Progenitor cell of endocrine pancreas (in vitro differentiated cells): Measurements from ENCODE around the gene PRODH. TPM values are rescaled to one million over a fixed set of nuclear protein-coding genes. Genes with fewer than 3 reads are reported as not detected.
"Not testable (repeated sequence)": the region's sequence is repeated elsewhere in the genome, so short reads cannot be mapped to it uniquely, and the experiment has no call there.

Source experiments
- DNase-seq: peaks from one replicate; pipeline ENCODE4 v3.0.0; 2021; ENCODE audit warnings: low spot score; ENCODE audit not compliant: unreplicated experiment
- H3K27ac Mint-ChIP-seq: 2 replicates; pipeline ENCODE4 v1.8.0; 2021; ENCODE audit warnings: mild to moderate bottlenecking, moderate library complexity, mixed read lengths
- H3K27me3 Mint-ChIP-seq: 2 replicates; pipeline ENCODE4 v1.8.0; 2021; ENCODE audit warnings: mixed read lengths
- H3K36me3 Mint-ChIP-seq: 2 replicates; pipeline ENCODE4 v1.8.0; 2022; ENCODE audit warnings: mixed read lengths; ENCODE audit not compliant: insufficient read depth
- H3K4me1 Mint-ChIP-seq: 2 replicates; pipeline ENCODE4 v1.8.0; 2021; ENCODE audit warnings: low read depth, mixed read lengths
- H3K4me3 Mint-ChIP-seq: 2 replicates; pipeline ENCODE4 v1.8.0; 2021; ENCODE audit warnings: low read depth, mild to moderate bottlenecking, moderate library complexity, mixed read lengths
- H3K9me3 Mint-ChIP-seq: 2 replicates; pipeline ENCODE4 v1.8.0; 2021; ENCODE audit warnings: low read depth, mixed read lengths
- total RNA-seq: library from RNA; stranded (reverse); gene quantifications from 2 replicates; pipeline ENCODE4 v1.2.1, GENCODE V29; 2021
- TF ChIP-seq, protein P1 (sequence below): fragments of 200-600 bp; sonication (generic); IDR thresholded peaks from one replicate; pipeline ENCODE4 v1.5.0; 2021; ENCODE audit warnings: antibody characterized with exemption, mild to moderate bottlenecking; ENCODE audit not compliant: unreplicated experiment

PRODH gene
- total RNA-seq, 1 donor from 2014 or later: 6.4 TPM

- Mint-ChIP-seq H3K9me3 (no peaks in the 10 kb centered on the region), H3K27me3 (peaks cover 6% of the 10 kb centered on the region), H3K4me1 (peaks cover 26% of the 10 kb centered on the region), H3K4me3 (no peak overlapping the region), H3K36me3 (no peaks in the 10 kb centered on the region), H3K27ac (no peak overlapping the region)
- no peak for DNase-seq
- TF ChIP-seq, protein P1, sequence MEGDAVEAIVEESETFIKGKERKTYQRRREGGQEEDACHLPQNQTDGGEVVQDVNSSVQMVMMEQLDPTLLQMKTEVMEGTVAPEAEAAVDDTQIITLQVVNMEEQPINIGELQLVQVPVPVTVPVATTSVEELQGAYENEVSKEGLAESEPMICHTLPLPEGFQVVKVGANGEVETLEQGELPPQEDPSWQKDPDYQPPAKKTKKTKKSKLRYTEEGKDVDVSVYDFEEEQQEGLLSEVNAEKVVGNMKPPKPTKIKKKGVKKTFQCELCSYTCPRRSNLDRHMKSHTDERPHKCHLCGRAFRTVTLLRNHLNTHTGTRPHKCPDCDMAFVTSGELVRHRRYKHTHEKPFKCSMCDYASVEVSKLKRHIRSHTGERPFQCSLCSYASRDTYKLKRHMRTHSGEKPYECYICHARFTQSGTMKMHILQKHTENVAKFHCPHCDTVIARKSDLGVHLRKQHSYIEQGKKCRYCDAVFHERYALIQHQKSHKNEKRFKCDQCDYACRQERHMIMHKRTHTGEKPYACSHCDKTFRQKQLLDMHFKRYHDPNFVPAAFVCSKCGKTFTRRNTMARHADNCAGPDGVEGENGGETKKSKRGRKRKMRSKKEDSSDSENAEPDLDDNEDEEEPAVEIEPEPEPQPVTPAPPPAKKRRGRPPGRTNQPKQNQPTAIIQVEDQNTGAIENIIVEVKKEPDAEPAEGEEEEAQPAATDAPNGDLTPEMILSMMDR: no peak
Measured at GRCh38 chr22:18952022-18952421, 15.9 kb upstream of the PRODH start.

- peak overlapping the region; percentile 29 for H3K27ac Mint-ChIP-seq
- no peak for DNase-seq
- peaks cover 6% of the 10 kb centered on the region for H3K27me3 Mint-ChIP-seq
- no peak overlapping the region for H3K4me3 Mint-ChIP-seq
- H3K36me3 Mint-ChIP-seq: no peaks in the 10 kb centered on the region
- TF ChIP-seq, protein P1: no peak
- no peaks in the 10 kb centered on the region for H3K9me3 Mint-ChIP-seq
- peaks cover 27% of the 10 kb centered on the region for H3K4me1 Mint-ChIP-seq
Measured at GRCh38 chr22:18950141-18950540, 14.0 kb upstream of the PRODH start.

DNA sequence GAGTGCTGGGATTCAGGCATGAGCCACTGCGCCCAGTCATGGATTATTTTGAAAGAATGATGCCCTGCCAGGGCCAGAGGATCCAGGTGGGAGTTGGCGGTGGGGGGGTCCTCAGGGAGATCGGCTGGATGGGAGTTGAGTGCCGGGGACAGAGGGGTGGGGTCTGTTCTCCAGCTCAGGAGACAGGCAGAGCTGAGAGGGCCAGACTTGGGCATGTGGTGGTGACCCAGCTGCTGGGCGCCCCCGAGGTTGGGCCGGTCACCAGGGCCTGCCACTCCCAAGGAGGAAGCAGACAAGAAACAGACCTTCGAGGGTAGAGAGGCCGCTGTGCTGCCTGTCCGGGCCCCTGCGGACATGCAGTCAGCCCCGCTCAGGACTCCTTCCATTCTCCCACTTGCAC lies 11.8 kb upstream of the PRODH start:
- Mint-ChIP-seq H3K36me3 (no peaks in the 10 kb centered on the region), H3K27ac (no peak overlapping the region), H3K4me3 (no peak overlapping the region), H3K4me1 (peaks cover 27% of the 10 kb centered on the region), H3K9me3 (no peaks in the 10 kb centered on the region), H3K27me3 (peaks cover 6% of the 10 kb centered on the region)
- TF ChIP-seq, protein P1: no peak
- no peak for DNase-seq

DNA sequence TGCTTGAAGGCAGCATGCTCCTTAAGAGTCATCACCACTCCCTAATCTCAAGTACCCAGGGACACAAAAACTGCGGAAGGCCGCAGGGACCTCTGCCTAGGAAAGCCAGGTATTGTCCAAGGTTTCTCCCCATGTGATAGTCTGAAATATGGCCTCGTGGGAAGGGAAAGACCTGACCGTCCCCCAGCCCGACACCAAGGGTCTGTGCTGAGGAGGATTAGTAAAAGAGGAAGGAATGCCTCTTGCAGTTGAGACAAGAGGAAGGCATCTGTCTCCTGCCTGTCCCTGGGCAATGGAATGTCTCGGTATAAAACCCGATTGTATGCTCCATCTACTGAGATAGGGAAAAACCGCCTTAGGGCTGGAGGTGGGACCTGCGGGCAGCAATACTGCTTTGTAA lies 11.0 kb upstream of the PRODH start:
- Mint-ChIP-seq H3K27ac (peak overlapping the region; percentile 89), H3K4me3 (peak overlapping the region; percentile 24)
- H3K36me3 Mint-ChIP-seq: not testable (repeated sequence)

DNA sequence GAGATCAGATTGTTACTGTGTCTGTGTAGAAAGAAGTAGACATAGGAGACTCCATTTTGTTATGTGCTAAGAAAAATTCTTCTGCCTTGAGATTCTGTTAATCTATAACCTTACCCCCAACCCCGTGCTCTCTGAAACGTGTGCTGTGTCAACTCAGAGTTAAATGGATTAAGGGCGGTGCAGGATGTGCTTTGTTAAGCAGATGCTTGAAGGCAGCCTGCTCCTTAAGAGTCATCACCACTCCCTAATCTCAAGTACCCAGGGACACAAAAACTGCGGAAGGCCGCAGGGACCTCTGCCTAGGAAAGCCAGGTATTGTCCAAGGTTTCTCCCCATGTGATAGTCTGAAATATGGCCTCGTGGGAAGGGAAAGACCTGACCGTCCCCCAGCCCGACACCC lies 2.6 kb upstream of the PRODH start:
- not testable (repeated sequence) for H3K4me3 Mint-ChIP-seq, H3K36me3 Mint-ChIP-seq

More for the DNA sequence above, 11.0 kb upstream of the PRODH start:
- not testable (repeated sequence) for H3K9me3 Mint-ChIP-seq, H3K27me3 Mint-ChIP-seq, DNase-seq
- peaks cover 27% of the 10 kb centered on the region for H3K4me1 Mint-ChIP-seq

GRCh38 chr22:18934688-18935087 lies 1.4 kb downstream of the PRODH start:
- H3K27ac Mint-ChIP-seq, H3K4me1 Mint-ChIP-seq, H3K4me3 Mint-ChIP-seq, H3K27me3 Mint-ChIP-seq, H3K9me3 Mint-ChIP-seq, DNase-seq, H3K36me3 Mint-ChIP-seq: not testable (repeated sequence)

More for the DNA sequence above, 2.6 kb upstream of the PRODH start:
- DNase-seq, H3K4me1 Mint-ChIP-seq, H3K27me3 Mint-ChIP-seq, H3K27ac Mint-ChIP-seq, H3K9me3 Mint-ChIP-seq: not testable (repeated sequence)

DNA sequence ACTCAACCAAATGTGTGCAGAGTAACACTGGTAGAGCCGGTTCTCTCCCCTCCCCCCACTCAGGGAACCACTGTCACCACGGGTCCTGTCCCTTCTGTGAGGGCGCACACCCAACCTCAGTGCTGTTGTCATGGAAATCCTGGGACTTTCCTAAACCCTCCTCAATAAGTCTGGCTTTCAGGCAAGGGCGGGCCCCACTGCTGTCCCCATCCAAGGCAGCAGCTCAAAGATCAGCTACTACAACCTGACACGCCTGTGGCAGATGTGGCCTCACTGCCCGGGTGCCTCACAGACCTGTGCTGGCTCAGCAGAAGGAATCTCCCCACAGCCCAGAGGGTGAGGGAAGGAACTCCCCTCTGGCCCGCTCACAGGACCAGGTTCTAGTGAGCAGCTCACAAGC lies 2.2 kb downstream of the PRODH start:
- no peaks in the 10 kb centered on the region for H3K9me3 Mint-ChIP-seq
- TF ChIP-seq, protein P1: no peak
- H3K27ac Mint-ChIP-seq: no peak overlapping the region
- H3K36me3 Mint-ChIP-seq: no peaks in the 10 kb centered on the region
- no peaks in the 10 kb centered on the region for H3K4me1 Mint-ChIP-seq
- no peak overlapping the region for H3K4me3 Mint-ChIP-seq
- no peaks in the 10 kb centered on the region for H3K27me3 Mint-ChIP-seq
- DNase-seq: no peak
